Tibial artery (tissue), 4 donors: Measurements from ENCODE around the gene OR51V1.

Experiments
- DNase-seq, 2 donors: peaks; one replicate each; pipeline ENCODE4 v3.0.0-alpha.2; 2019
- H3K27ac ChIP-seq, 2 donors: fragments of 200-600 bp; sonication (generic) in 1 of 2; 1 replicate in 1 of 2; 2 replicates in 1 of 2; pipeline ENCODE4 v1.5.1; 2018 to 2019; ENCODE audit warnings: mild to moderate bottlenecking in 1 of 2
- H3K27me3 ChIP-seq, 2 donors: fragments of 200-600 bp; sonication (generic) in 1 of 2; one replicate each; pipeline versions ENCODE4 v1.5.1 to v1.6.0; 2016 to 2019
- H3K36me3 ChIP-seq, 3 donors: fragments of 200-600 bp; sonication (generic) in 2 of 3; one replicate each; pipeline ENCODE4 v1.5.1; 2016 to 2019; ENCODE audit warnings: mild to moderate bottlenecking in 2 of 3
- H3K4me1 ChIP-seq, 4 donors: fragments of 200-600 bp; sonication (generic) in 2 of 4; 1 replicate in 3 of 4; 2 replicates in 1 of 4; pipeline ENCODE4 v1.5.1; 2016 to 2019
- H3K4me3 ChIP-seq, 2 donors: fragments of 200-600 bp; sonication (generic) in 1 of 2; 1 replicate in 1 of 2; 2 replicates in 1 of 2; pipeline ENCODE4 v1.5.1; 2018 to 2019; ENCODE audit warnings: mild to moderate bottlenecking in 2 of 2
- H3K9me3 ChIP-seq, 3 donors: fragments of 200-600 bp; sonication (generic) in 1 of 3; one replicate each; pipeline ENCODE4 v1.5.1; 2016 to 2019
- CTCF ChIP-seq, 2 experiments: fragments of 200-600 bp in 1 of 2; fragments of 450-650 bp in 1 of 2; IDR thresholded peaks; one replicate each; pipeline ENCODE4 v1.5.1; 2017 to 2019; ENCODE audit warnings: antibody characterized with exemption in 2 of 2, mild to moderate bottlenecking in 1 of 2, moderate library complexity in 1 of 2
- intact Hi-C: fragments of 100-400 bp; cut with DNase I; formaldehyde crosslinking; loops from one replicate; pipeline ENCODE4 v1.15.0; 2023; ENCODE audit warnings: low total_unique reads

Gene OR51V1

GRCh38 chr11:5243816-5244180, 43.3 kb upstream of the OR51V1 start:
- no peak overlapping the region for H3K27ac ChIP-seq
- H3K4me1 ChIP-seq, result no peaks in the 10 kb centered on the region
- TF ChIP-seq CTCF (IDR thresholded peaks at IDR 0.05), result no peak
- no peak for DNase-seq
- no peaks in the 10 kb centered on the region for H3K9me3 ChIP-seq
- no peak overlapping the region for H3K4me3 ChIP-seq
- no peaks in the 10 kb centered on the region for H3K36me3 ChIP-seq
- intact Hi-C loops, result no loop called here
- no peaks in the 10 kb centered on the region for H3K27me3 ChIP-seq

- Histone ChIP-seq H3K4me3 (no peak overlapping the region), H3K27ac (no peak overlapping the region), H3K4me1 (no peaks in the 10 kb centered on the region), H3K36me3 (no peaks in the 10 kb centered on the region), H3K9me3 (no peaks in the 10 kb centered on the region), H3K27me3 (no peaks in the 10 kb centered on the region)
- TF ChIP-seq CTCF (IDR thresholded peaks at IDR 0.05), result no peak
- DNase-seq, result no peak
- intact Hi-C loops, result no loop called here
These were observed 42.7 kb upstream of the OR51V1 start for GRCh38 chr11:5242933-5243815.

DNA sequence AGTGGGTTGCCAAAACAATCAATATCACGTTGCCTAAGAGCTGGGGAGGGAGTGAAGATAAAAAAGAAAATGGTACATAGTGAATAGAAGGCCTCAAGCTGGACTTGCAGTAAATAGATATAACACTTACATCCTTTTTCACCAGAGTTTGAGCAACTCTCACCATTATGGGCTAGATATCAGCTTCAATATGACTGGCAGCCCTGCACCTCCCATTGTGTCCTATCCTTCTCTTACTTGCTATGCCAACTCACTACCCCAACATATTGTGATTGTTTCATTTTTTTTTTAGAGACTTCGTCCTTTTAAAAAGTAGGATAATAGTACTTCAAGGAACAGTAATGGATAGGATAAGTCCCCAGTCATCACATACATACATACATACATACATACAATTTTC, 41.7 kb upstream of the OR51V1 start:
- DNase-seq, result no peak
- no peaks in the 10 kb centered on the region for H3K36me3 ChIP-seq
- no peaks in the 10 kb centered on the region for H3K4me1 ChIP-seq
- no peaks in the 10 kb centered on the region for H3K9me3 ChIP-seq
- no peak overlapping the region for H3K27ac ChIP-seq
- TF ChIP-seq CTCF (IDR thresholded peaks at IDR 0.05), result no peak
- intact Hi-C loops, result no loop called here
- no peak overlapping the region for H3K4me3 ChIP-seq
- H3K27me3 ChIP-seq, result no peaks in the 10 kb centered on the region

DNA sequence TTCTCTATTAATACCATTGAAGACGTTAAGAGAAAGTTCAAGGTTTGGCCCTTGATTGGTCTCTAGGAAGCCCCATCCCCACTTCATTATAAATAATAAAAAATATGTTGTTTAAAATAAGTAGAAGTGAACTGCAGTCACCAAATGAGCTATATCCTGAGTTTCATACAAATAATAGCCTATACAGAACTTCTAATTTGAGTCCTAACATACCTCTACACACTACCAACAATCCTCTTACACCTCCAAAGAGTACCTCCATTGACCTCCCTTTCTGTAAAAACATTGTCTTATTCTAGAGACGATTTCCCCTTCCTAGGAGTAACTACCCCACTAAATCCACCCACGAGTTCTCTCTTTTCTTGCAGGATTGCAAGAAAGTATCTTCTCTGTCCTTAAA, 41.0 kb upstream of the OR51V1 start:
- TF ChIP-seq CTCF (IDR thresholded peaks at IDR 0.05), result no peak
- intact Hi-C loops, result no loop called here
- Histone ChIP-seq H3K4me1 (no peaks in the 10 kb centered on the region), H3K9me3 (no peaks in the 10 kb centered on the region), H3K27ac (no peak overlapping the region), H3K27me3 (no peaks in the 10 kb centered on the region), H3K4me3 (no peak overlapping the region), H3K36me3 (no peaks in the 10 kb centered on the region)
- DNase-seq, result no peak

GRCh38 chr11:5240458-5240857, 40.0 kb upstream of the OR51V1 start:
- no peaks in the 10 kb centered on the region for H3K36me3 ChIP-seq
- H3K9me3 ChIP-seq, result no peaks in the 10 kb centered on the region
- no peaks in the 10 kb centered on the region for H3K4me1 ChIP-seq
- intact Hi-C loops, result no loop called here
- DNase-seq, result no peak
- TF ChIP-seq CTCF (IDR thresholded peaks at IDR 0.05), result no peak
- no peak overlapping the region for H3K4me3 ChIP-seq
- H3K27ac ChIP-seq, result no peak overlapping the region
- H3K27me3 ChIP-seq, result no peaks in the 10 kb centered on the region
